ACC112 (cell line): ENCODE measurements around the gene MRAP2.
"Not testable (repeated sequence)": the region's sequence is repeated elsewhere in the genome, so short reads cannot be mapped to it uniquely, and the experiment has no call there.

Experiments used
- H2AFZ ChIP-seq: fragments of 200-600 bp; sonication (generic); one replicate; pipeline ENCODE4 v1.6.0; 2017; ENCODE audit warnings: antibody characterized with exemption, low read length; ENCODE audit not compliant: unreplicated experiment
- H3K27ac ChIP-seq: fragments of 200-600 bp; sonication (generic); 2 replicates; pipeline ENCODE4 v1.5.1; 2014; ENCODE audit warnings: low read depth, mild to moderate bottlenecking, antibody characterized with exemption, low read length, moderate library complexity
- H3K27me3 ChIP-seq: fragments of 200-600 bp; sonication (generic); 2 replicates; pipeline ENCODE4 v1.6.1; 2014; ENCODE audit warnings: mild to moderate bottlenecking, antibody characterized with exemption, low read length, moderate library complexity, mixed read lengths; ENCODE audit not compliant: insufficient read depth
- H3K36me3 ChIP-seq: fragments of 200-600 bp; sonication (generic); 2 replicates; pipeline ENCODE4 v1.6.1; 2016; ENCODE audit warnings: mild to moderate bottlenecking, antibody characterized with exemption, low read length, moderate library complexity, mixed read lengths; ENCODE audit not compliant: insufficient read depth
- H3K4me1 ChIP-seq: fragments of 200-600 bp; sonication (generic); one replicate; pipeline ENCODE4 v1.6.1; 2016; ENCODE audit warnings: low read length, mixed read lengths; ENCODE audit not compliant: insufficient read depth, unreplicated experiment, control insufficient read depth
- H3K4me3 ChIP-seq: fragments of 200-600 bp; sonication (generic); 2 replicates; pipeline ENCODE4 v1.5.1; 2014; ENCODE audit warnings: mild to moderate bottlenecking, low read depth, low read length
- H3K79me2 ChIP-seq: fragments of 200-600 bp; sonication (generic); one replicate; pipeline ENCODE4 v1.6.0; 2016; ENCODE audit warnings: low read length; ENCODE audit not compliant: control insufficient read depth, unreplicated experiment, insufficient read depth

Gene MRAP2

GRCh38 chr6:84129588-84129987, 96.0 kb downstream of the MRAP2 start:
- not testable (repeated sequence) for H3K4me1 ChIP-seq, H3K27me3 ChIP-seq, H3K4me3 ChIP-seq, H3K27ac ChIP-seq, H2AFZ ChIP-seq, H3K36me3 ChIP-seq, H3K79me2 ChIP-seq

- H3K27ac ChIP-seq, H2AFZ ChIP-seq, H3K4me3 ChIP-seq, H3K36me3 ChIP-seq, H3K4me1 ChIP-seq, H3K79me2 ChIP-seq, H3K27me3 ChIP-seq: not testable (repeated sequence)
Measured at GRCh38 chr6:84133385-84133784, 99.8 kb downstream of the MRAP2 start.

GRCh38 chr6:84135291-84135690, 101.7 kb downstream of the MRAP2 start:
- H2AFZ ChIP-seq: no peak overlapping the region
- no peak overlapping the region for H3K27ac ChIP-seq
- no peaks in the 10 kb centered on the region for H3K36me3 ChIP-seq
- H3K27me3 ChIP-seq: no peaks in the 10 kb centered on the region
- no peaks in the 10 kb centered on the region for H3K4me1 ChIP-seq
- no peaks in the 10 kb centered on the region for H3K79me2 ChIP-seq
- H3K4me3 ChIP-seq: no peak overlapping the region

- Histone ChIP-seq H3K27ac (no peak overlapping the region), H3K4me1 (no peaks in the 10 kb centered on the region), H3K36me3 (no peaks in the 10 kb centered on the region), H3K79me2 (no peaks in the 10 kb centered on the region), H2AFZ (no peak overlapping the region), H3K27me3 (no peaks in the 10 kb centered on the region), H3K4me3 (no peak overlapping the region)
Measured at GRCh38 chr6:84136364-84137050, 102.9 kb downstream of the MRAP2 start.

DNA sequence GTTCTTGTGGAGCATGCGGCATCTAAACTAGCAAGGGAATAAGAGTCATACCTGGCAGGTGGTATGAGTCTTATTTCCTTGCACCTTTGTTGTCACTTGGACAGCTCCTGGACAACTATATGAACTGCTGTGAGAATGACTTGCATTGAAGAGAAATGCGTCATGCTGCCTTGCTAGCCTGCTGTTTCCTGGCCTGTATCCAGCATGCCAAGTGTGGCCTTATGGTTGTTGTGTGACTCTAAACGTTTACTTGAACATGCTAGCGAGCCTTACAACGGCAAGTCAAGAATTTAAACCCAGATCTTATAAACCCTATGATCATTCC, 103.4 kb downstream of the MRAP2 start:
- H3K27ac ChIP-seq: no peak overlapping the region
- no peaks in the 10 kb centered on the region for H3K4me1 ChIP-seq
- H3K4me3 ChIP-seq: no peak overlapping the region
- no peaks in the 10 kb centered on the region for H3K79me2 ChIP-seq
- H3K27me3 ChIP-seq: no peaks in the 10 kb centered on the region
- H3K36me3 ChIP-seq: no peaks in the 10 kb centered on the region
- no peak overlapping the region for H2AFZ ChIP-seq

- H3K36me3 ChIP-seq: no peaks in the 10 kb centered on the region
- H2AFZ ChIP-seq: no peak overlapping the region
- H3K4me3 ChIP-seq: no peak overlapping the region
- no peaks in the 10 kb centered on the region for H3K4me1 ChIP-seq
- H3K27me3 ChIP-seq: no peaks in the 10 kb centered on the region
- H3K79me2 ChIP-seq: no peaks in the 10 kb centered on the region
- H3K27ac ChIP-seq: no peak overlapping the region
Measured at GRCh38 chr6:84137989-84138575, 104.5 kb downstream of the MRAP2 start.

DNA sequence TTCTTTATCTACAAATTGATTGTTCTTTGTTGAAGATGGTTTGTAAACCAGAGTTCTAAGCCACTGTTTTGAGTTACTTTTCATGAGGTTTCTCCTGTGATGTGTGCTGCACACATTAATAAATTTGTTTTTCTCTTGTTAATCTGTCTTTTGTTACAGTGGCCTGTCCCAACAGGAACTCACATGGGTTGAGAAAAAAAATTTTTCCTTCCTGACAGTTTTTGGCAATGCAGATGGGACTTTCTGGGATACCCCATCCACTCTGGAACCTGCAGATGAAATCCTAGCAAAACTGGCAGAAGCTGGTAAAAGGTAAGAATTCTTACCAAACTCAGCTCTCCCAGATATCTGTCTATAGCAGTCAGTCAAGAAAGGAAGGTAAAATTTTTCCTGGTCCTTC, 105.7 kb downstream of the MRAP2 start:
- H3K27ac ChIP-seq: no peak overlapping the region
- no peak overlapping the region for H3K4me3 ChIP-seq
- H3K79me2 ChIP-seq: no peaks in the 10 kb centered on the region
- H3K36me3 ChIP-seq: 0 out of 2 replicates have a peak, but pooled peaks cover under 1% of the 10 kb centered on the region
- no peaks in the 10 kb centered on the region for H3K4me1 ChIP-seq
- no peaks in the 10 kb centered on the region for H3K27me3 ChIP-seq
- H2AFZ ChIP-seq: no peak overlapping the region
